Amygdala (tissue), 56 donors: ENCODE data around the gene CYP11A1.

Source experiments
- DNase-seq, 56 donors: peaks; one replicate each; lab custom pipeline; 2025; lab: John Stamatoyannopoulos, UW

The CYP11A1 gene

DNA sequence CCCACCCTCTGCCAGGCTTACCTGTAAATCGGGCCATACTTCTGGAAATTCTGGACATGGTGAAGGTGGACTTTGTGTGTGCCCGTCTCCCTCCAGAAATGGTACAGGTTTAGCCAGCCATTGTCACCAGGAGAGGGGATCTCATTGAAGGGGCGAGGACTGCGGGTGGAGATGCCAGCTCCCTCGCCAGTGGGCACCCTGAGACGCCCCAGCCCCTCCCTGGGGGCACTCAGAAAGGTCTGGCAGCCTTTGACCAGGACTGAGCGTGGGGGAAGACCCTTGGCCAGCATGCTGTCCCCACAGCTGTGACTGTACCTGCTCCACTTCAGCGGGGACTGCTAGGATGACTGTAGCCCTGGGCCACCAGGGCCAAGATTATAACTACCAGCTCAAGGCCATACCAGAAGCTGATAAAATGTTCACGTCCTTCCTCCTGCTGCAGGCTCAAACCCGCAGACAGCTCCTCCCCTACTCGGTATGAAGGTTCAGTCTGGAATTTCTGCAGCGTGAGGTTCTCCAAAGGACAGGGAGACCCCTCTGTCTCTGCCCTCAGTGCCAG, at the start of gene CYP11A1:
CYP11A1 (minus strand) TSS at position 351 of the 559 bp plus-strand sequence; CDS start at position 290, 61 bp downstream.
- no peak for DNase-seq

- no peak for DNase-seq
These were observed 49.8 kb upstream of the CYP11A1 start for GRCh38 chr15:74417225-74417624.

DNA sequence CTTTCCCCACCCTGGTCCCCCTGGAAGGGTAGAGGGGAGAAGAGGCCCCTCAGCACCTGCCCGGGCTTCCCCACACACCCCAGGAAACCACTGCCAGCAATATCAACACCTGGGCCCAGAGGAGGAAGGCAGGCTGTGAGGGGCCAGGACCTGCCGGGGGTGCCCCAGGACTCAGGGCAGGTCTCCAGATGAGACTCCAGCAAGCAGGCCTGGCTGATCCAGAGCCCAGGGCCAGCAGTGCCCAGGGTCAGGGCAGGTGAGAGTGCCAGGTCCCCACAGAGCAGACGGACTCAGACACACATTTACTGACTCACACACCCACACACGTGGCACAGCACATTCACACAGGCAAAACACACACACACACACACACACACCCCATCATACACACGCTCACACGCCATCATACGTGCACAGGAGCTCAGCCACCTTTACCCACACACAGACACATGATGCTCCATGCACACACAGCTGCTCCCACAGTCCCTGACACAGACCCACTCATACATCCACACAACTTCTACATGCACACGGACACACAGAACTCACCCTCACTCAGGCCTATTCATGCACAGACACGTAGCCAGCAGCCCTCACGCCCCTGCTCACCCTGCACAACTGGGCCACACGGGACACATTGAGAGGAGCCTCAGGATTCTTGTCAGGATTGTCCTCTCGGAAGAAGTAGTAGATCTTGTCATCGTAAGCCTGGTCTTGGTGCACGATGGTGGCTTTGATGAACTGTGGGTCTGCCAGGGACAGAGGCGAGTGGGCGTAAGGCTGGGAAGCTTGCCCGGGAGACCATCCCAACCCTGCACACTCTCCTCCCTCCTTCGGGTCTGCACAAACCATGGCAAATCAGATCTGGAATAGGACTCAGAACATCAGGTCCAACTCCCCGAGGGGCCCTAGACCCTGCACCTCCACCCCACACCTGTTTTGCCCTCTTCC, 48.8 kb upstream of the CYP11A1 start:
- DNase-seq, result no peak

DNA sequence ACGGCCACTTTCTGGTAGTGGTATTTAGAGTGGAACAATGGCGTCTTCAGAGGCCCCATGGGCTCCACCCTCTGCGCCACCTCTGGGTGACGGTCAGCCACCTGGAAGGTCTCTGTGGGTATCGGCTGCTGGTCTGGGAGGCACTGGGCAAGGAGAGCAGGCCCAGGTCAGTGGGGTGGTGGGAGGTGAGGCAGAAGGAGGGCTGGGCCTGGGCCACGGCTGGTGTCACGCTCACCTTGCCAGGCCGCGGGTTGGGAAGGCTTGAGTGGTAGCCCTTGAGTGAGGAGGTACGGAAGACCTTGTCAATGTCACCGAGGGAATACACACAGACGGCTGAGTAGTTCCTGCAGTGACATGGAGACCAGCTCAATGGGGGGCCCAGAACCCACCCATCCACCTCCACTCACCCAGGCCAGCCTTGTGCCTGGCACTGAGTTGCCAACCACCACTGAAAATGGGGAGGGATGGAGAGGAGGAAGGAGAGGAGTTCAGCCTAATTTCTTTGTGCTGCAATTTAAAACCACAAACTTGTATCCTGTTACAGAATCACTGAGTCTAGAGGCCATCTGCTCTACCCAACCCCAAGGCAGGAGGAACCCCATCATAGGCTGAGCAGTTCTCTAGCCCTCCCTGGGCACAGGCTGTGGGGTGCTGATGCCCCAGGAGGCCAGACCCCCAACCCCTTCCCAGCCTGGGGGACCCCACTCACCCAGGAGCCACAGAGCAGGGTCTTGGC, 47.3 kb upstream of the CYP11A1 start:
- DNase-seq, result no peak

DNA sequence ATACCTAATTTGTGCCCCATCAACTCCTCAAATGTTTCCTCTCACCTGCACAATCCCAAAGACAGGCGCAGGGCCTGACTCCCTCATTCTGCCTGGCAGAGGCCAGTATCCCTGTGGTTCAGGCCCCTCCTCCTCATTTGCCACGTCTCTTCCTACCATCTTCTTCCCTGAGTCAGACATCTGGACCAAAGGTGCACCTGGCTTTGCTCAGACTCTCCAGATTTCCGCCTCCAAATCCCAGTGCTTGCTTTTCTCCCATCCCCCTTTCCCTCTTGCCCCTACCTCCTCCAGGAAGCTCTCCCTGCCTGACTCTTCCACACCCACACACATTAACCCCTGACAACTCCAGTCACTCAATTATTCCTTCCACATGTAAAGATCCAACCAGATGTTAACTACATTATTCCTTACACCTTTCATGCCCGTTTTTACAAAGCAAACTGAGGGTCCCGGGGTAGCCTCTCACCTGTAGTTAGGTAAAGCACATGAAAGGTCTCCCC, 46.7 kb upstream of the CYP11A1 start:
- DNase-seq, result no peak

DNA sequence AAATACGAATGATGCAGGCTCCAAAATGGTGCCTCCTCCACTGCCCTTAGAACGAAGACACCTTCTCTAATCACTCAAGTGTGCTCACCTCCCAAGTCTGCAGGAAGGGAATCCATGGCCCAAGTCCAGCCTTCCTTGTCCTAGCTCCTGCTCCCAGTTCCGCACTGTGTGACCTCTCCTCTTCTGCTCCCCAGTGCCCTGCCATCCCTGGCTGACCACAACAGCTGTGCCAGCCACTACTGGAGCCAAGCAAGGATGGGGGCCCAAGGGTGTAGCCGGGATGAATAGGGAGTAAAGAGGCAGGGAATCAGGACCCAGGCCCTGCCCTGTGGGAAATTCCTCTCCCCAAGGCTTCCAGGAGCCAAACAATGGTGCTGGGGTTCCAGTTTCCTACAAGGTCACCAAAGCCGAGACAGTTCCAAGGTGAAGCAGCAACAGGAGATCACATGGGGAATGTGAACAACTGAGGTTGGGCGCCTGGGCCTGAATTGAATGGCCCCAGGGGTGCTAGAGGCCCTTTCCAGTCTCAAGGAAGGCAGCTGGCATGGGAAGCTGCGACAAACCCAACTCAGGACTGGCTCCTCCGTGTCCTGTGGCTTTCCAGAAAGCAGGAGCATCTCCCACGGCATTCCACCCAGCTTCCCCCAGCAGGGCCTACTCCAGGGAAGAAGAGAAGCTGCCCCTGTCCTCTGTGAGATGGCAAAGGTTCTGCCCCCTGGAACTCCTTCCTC, 46.1 kb upstream of the CYP11A1 start:
- no peak for DNase-seq

- DNase-seq, result no peak
These were observed 44.7 kb upstream of the CYP11A1 start for GRCh38 chr15:74412159-74412558.

DNA sequence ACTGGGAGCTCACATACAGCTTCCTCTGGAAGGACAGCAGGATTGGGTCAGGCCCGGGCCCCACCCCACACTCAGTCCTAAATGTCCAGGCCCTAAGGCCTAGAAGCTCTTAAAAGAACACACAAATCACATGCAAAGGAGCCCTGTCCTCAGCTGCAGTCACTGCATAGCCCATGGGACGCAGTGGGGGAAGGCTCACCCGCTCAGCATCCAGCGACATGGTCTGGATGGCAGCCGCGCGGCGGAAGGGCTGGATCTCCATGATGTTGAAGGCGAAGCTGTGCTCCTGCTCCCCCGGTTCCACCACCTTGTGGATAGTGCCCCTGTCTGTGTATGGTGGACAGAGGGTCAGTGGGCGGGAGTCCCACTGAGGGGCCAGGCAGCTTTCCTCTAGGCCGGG, 44.2 kb upstream of the CYP11A1 start:
- DNase-seq, result no peak

DNA sequence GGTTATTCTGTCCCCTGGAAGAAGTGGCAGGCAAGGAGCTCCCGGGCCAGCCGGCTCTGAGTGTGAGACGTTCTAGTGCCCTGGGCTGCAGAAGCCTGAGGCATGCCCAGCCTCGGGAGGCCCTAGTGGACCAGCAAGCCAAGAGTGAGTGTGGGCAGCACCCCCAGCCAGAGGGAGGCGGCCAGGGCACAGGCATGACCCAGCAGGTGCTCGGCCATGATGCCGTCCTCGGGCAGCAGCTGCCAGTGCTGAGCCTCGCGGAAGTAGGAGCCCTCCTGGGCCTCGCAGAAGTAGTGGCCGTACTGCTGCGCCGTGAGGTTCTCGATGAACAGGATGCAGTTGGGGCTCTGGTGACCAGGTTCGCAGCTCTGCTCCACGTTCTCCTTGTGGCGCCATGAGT, 43.1 kb upstream of the CYP11A1 start:
- DNase-seq, result no peak

DNA sequence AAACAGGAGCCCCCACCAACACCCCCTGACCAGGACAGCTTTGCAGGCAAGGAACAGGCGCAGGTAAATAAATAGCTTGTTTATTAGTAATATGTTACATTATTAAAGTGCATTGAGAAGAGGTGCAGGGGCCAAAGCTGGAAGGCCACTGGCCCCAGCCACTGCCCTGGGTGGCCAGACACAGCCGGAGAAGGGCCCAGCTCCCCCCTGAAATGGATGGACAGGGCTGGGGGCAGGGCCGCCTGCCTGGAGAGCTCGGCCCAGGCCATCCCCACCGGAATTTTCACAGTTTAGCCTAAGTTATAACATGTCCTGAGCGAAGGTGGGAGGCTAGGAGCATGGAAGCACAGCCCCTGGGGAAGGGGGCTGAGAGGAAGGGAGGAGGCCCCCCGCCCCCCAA, 41.8 kb upstream of the CYP11A1 start:
- DNase-seq, result no peak

- no peak for DNase-seq
These were observed 41.4 kb upstream of the CYP11A1 start for GRCh38 chr15:74408815-74409214.

- DNase-seq, result no peak
These were observed 40.9 kb upstream of the CYP11A1 start for GRCh38 chr15:74408385-74408784.

GRCh38 chr15:74406992-74407705, 39.7 kb upstream of the CYP11A1 start:
- peak in 10 of 56 donors; percentile 16 to 38 (median 20) for DNase-seq

DNA sequence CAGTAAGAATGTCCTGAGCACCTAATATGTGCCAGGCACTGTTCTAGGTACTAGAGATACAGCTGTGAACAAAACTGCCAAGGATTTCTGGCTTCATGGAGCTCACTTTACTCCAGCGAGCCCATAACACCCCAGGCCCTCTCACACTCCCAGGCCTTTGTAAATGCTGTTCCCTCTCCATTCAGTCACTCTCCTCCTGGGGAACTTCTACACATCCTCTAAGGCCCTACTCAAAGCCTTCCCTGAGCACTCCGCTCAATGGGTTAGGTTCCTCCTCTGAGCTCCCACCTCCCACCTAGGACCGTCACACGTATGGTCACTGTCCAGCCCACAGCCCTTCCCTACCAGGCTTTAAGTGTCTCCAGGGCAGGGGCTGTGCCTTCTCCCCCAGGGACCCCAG, 39.1 kb upstream of the CYP11A1 start:
- DNase-seq, result no peak

DNA sequence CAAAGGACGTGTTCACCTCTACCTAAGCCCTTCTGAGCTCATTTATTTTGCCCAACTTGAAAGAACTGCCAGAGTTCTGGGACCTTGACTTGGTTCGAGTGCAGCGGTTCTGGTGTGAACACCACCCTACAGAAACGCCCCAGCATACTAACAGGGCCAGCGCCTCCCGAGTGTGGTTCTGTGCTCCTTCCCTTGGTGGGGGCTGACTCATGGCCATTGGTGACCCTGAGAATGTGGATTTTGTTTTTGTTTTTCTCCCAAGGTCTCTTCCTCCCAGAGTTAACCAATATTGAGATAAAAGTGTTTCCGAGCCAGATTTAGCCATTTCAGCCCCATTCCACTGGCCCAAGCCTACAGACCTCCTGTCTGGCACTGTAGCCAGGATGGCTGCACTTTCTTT, 38.4 kb upstream of the CYP11A1 start:
- DNase-seq, result no peak

DNA sequence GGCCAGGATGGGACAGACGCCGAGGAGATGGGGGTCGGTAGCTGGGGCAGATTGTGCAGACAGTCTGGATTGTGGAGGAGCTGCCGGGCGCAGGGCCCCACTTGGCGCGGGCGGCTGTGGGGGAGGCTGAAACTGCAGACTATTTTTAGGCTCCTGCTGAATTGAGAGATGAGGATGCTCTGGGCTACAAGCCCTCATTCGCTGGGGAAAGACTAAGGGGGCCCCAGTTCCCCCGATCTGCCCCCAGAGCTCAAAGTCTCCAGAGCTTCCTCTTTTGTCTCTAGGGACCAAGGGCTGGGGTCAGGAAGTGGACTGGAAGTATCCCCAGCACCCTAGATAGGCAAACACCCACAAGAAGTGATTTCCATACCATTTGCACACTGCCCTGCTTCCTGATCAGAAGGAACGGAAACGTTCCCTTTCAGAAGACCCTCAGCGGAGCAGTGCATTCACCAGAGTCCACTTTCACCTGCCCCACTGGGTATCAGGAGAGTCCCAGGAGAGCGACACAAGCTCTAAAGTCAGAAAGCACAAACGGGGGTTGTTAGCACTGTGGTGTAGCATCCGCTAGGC, 36.6 kb upstream of the CYP11A1 start:
- peak in 22 of 56 donors; percentile 9 to 69 (median 28) for DNase-seq

DNA sequence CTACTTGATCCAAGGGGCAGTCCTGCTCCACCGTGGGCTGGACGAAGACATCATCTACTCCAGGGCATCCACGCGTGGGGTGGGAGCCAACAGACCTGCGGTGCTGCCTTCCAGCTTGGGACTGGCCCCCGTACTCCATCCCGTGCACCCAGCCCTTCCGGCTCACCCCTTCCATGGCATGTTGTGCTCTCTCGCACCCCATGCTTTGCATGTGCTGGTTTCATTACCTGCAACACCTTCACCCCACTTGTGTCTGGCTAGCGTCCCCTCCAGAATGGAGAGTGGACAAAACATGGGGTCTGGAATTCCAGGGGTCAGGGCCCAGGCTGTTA, 36.1 kb upstream of the CYP11A1 start:
- DNase-seq, result no peak

GRCh38 chr15:74402873-74403587, 35.6 kb upstream of the CYP11A1 start:
- DNase-seq, result peak in 1 of 56 donors; percentile 24

- no peak for DNase-seq
These were observed 34.9 kb upstream of the CYP11A1 start for GRCh38 chr15:74402337-74402841.
